ENCODE results near the gene CDH13. TPM values are rescaled to one million over a fixed set of nuclear protein-coding genes. Genes with fewer than 3 reads are reported as not detected.

CDH13 gene
- total and polyA plus RNA-seq, 2 donors (not counting 3 experiments of a cell fraction or from before 2014, with no cell fraction given), result 96.6 to 124 TPM

DNA sequence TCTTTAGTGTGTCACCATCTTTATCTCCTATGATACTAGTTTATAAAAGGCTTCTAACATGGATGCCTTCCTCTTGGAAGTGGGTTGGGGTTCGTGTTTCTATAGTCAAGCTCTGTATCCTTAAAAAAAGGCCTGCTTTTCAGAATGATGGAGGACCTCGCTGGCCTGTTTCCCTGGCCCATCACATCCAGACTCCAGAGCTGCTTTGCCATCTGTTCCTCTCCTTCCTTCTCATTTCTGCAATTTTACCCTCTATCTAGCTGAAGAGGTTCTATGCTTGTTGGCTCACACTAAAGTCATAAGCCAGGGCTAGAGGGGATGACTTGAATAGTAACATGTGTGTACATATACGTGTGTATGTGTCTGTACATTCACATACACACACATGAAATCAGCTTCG is 730.2 kb downstream of the CDH13 start:
- Histone ChIP-seq H3K9me1 (replicated peaks; ENCODE audit: control insufficient read depth, extremely low read depth, insufficient read depth, low read length) (no peaks in the 10 kb centered on the region), H3K79me2 (ENCODE audit: control insufficient read depth, insufficient read depth, low read length) (no peaks in the 10 kb centered on the region), H3K27ac (ENCODE audit: insufficient read depth, low read depth, low read length) (no peak overlapping the region), H3K27me3 (ENCODE audit: control insufficient read depth in 2 of 2, insufficient read depth in 2 of 2, low read length in 2 of 2) (no peaks in the 10 kb centered on the region), H3K4me3 (replicated peaks in 1 of 3; ENCODE audit: insufficient read depth in 1 of 3, low read depth in 1 of 3, low read length in 3 of 3) (no peak overlapping the region), H3K4me2 (ENCODE audit: insufficient read depth, low read length) (no peak overlapping the region), H3K9me3 (replicated peaks; ENCODE audit: control insufficient read depth, insufficient read depth, low read length) (no peaks in the 10 kb centered on the region), H3K36me3 (ENCODE audit: control insufficient read depth in 2 of 2, extremely low read depth in 1 of 2, insufficient read depth in 2 of 2, low read length in 2 of 2) (no peaks in the 10 kb centered on the region), H4K20me1 (replicated peaks; ENCODE audit: control insufficient read depth, extremely low read depth, insufficient read depth, low read length) (no peaks in the 10 kb centered on the region), H3K4me1 (ENCODE audit: control insufficient read depth, extremely low read depth, insufficient read depth, low read length) (no peaks in the 10 kb centered on the region), H2AFZ (ENCODE audit: low read depth, low read length) (no peak overlapping the region), H3K9ac (replicated peaks; ENCODE audit: extremely low read depth, insufficient read depth, low read length) (no peak overlapping the region)
- no peak for DNase-seq (ENCODE audit: low read depth, low spot score)
- dilution Hi-C loops (cut with MboI; ENCODE audit: extremely low pct_ligation_motif_present, low sequenced_read_pairs), result no loop called here
- FAIRE-seq, result no peak
- intact Hi-C loops (cut with micrococcal nuclease), result loop anchor here (1.0 to 5.0 kb wide), 4 partner anchors 13 to 1094 kb away; no protein-coding TSS in a partner anchor
- CTCF ChIA-PET, result interaction anchor here (1.0 to 3.9 kb wide), 23 partner anchors 11 to 1093 kb away, joined by 3 to 23 read pairs (median 6); no protein-coding TSS in a partner anchor
- POLR2A ChIA-PET, result no interaction called here
- BruUV-seq (replicated peaks), result no TSS peak
- TF ChIP-seq EZH2 (IDR thresholded peaks at IDR 0.05; ENCODE audit: borderline replicate concordance, low read depth, low read length, severe bottlenecking) (no peak), POLR2A (IDR thresholded peaks at IDR 0.05; ENCODE audit: low read depth, low read length) (no peak), POLR2AphosphoS5 (IDR thresholded peaks at IDR 0.05; ENCODE audit: insufficient read depth, low read depth, low read length) (no peak), JUN (IDR thresholded peaks at IDR 0.05; ENCODE audit: borderline replicate concordance, insufficient read depth, insufficient read length, low read depth) (no peak), FOS (IDR thresholded peaks at IDR 0.05; ENCODE audit: borderline replicate concordance, insufficient read depth, low read length) (no peak), MYC (IDR thresholded peaks at IDR 0.05; ENCODE audit: low read depth, low read length) (no peak), CTCF (IDR thresholded peaks at IDR 0.05; ENCODE audit: extremely low read depth in 1 of 2, insufficient read depth in 1 of 2, low read depth in 1 of 2, low read length in 2 of 2) (no peak), GATA2 (IDR thresholded peaks at IDR 0.05; ENCODE audit: insufficient read depth, insufficient read length, low read depth, low read length) (no peak)
- TF ChIP-seq, protein P1, sequence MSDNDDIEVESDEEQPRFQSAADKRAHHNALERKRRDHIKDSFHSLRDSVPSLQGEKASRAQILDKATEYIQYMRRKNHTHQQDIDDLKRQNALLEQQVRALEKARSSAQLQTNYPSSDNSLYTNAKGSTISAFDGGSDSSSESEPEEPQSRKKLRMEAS (IDR thresholded peaks at IDR 0.05; ENCODE audit: insufficient read depth, insufficient read length), result no peak

All from endothelial cell of umbilical vein (primary cell).